NCI-H2196 (cell line): Measurements from ENCODE around the gene ACTL7B.
"Not testable (repeated sequence)": the region's sequence is repeated elsewhere in the genome, so short reads cannot be mapped to it uniquely, and the experiment has no call there.

Source experiments
- DNase-seq: peaks from one replicate; lab custom pipeline; 2025; ENCODE audit not compliant: unreplicated experiment; lab: John Stamatoyannopoulos, UW

Gene ACTL7B

GRCh38 chr9:108855888-108856287 lies at the start of gene ACTL7B:
TSS of gene ACTL7B (minus strand) at chr9:108855986. CDS start at chr9:108855930, 56 bp downstream.
- no peak for DNase-seq

- no peak for DNase-seq
These were observed 49.7 kb upstream of the ACTL7B start for GRCh38 chr9:108905494-108905893.

- no peak for DNase-seq
These were observed 48.4 kb upstream of the ACTL7B start for GRCh38 chr9:108904161-108904560.

GRCh38 chr9:108903420-108904103 lies 47.8 kb upstream of the ACTL7B start:
- peak; percentile 8 for DNase-seq

GRCh38 chr9:108900176-108900575 lies 44.4 kb upstream of the ACTL7B start:
- no peak for DNase-seq

- DNase-seq = not testable (repeated sequence)
These were observed 43.4 kb upstream of the ACTL7B start for GRCh38 chr9:108899023-108899695.

GRCh38 chr9:108897324-108898096 lies 41.7 kb upstream of the ACTL7B start:
- no peak for DNase-seq

- DNase-seq = no peak
These were observed 38.6 kb upstream of the ACTL7B start for GRCh38 chr9:108894225-108894997.

- DNase-seq = peak; percentile 18
These were observed 33.9 kb upstream of the ACTL7B start for GRCh38 chr9:108889649-108890067.

GRCh38 chr9:108886594-108887271 lies 30.9 kb upstream of the ACTL7B start:
- DNase-seq = peak; percentile 5

GRCh38 chr9:108885643-108886348 lies 30.0 kb upstream of the ACTL7B start:
- DNase-seq = peak; percentile 57

GRCh38 chr9:108884701-108885100 lies 28.9 kb upstream of the ACTL7B start:
- DNase-seq = no peak

- no peak for DNase-seq
These were observed 27.3 kb upstream of the ACTL7B start for GRCh38 chr9:108883085-108883484.

GRCh38 chr9:108882052-108882888 lies 26.5 kb upstream of the ACTL7B start:
- DNase-seq = no peak

GRCh38 chr9:108880738-108881316 lies 25.0 kb upstream of the ACTL7B start:
- no peak for DNase-seq

- DNase-seq = no peak
These were observed 21.7 kb upstream of the ACTL7B start for GRCh38 chr9:108877524-108877923.

- no peak for DNase-seq
These were observed 20.6 kb upstream of the ACTL7B start for GRCh38 chr9:108876425-108876824.

- DNase-seq = no peak
These were observed 18.4 kb upstream of the ACTL7B start for GRCh38 chr9:108874058-108874788.
